Psoas muscle (tissue), 8 donors: ENCODE measurements around the gene FAM120AOS. TPM values are rescaled to one million over a fixed set of nuclear protein-coding genes. Genes with fewer than 3 reads are reported as not detected.

ENCODE experiments used
- ATAC-seq, 4 donors: fragments of 200-7000 bp; cut with Tn5 transposase; one replicate each; pipeline ENCODE4 v1.9.1; 2020; ENCODE audit warnings: moderate library complexity in 3 of 4, mild to moderate bottlenecking in 2 of 4
- DNase-seq, 2 donors: peaks; one replicate each; pipeline ENCODE4 v3.0.0-alpha.2; 2020
- H3K27ac ChIP-seq: fragments of 200-600 bp; one replicate; pipeline ENCODE4 v1.8.0; 2022
- H3K27me3 ChIP-seq, 3 donors: fragments of 200-600 bp in 1 of 3; one replicate each; pipeline versions ENCODE4 v1.6.1 to v1.8.0; 2013 to 2022; ENCODE audit warnings: low read length in 2 of 3, mild to moderate bottlenecking in 2 of 3, moderate library complexity in 1 of 3; ENCODE audit not compliant: insufficient read depth in 3 of 3
- H3K36me3 ChIP-seq, 2 donors: fragments of 200-600 bp in 1 of 2; one replicate each; pipeline versions ENCODE4 v1.6.1 to v1.8.0; 2013 to 2022; ENCODE audit warnings: low read depth in 1 of 2, mild to moderate bottlenecking in 1 of 2, moderate library complexity in 1 of 2; ENCODE audit not compliant: insufficient read depth in 1 of 2
- H3K4me1 ChIP-seq: fragments of 200-600 bp; one replicate; pipeline ENCODE4 v1.8.0; 2022
- H3K4me3 ChIP-seq: fragments of 200-600 bp; one replicate; pipeline ENCODE4 v1.8.0; 2022; ENCODE audit warnings: mild to moderate bottlenecking
- H3K9me3 ChIP-seq: fragments of 200-600 bp; one replicate; pipeline ENCODE4 v1.8.0; 2022
- CTCF ChIP-seq: fragments of 200-600 bp; IDR thresholded peaks from one replicate; pipeline ENCODE4 v1.8.0; 2022; ENCODE audit warnings: antibody characterized with exemption
- WGBS, 3 donors: extraction: QIAGEN DNeasy Blood & Tissue Kit; methylation state at CpG; one replicate each; pipeline versions ENCODE4 v1.1.6 to v1.1.7; 2013; 5-methylcytosine and 5-hydroxymethylcytosine counted together
- intact Hi-C, 2 donors: fragments of 100-400 bp; cut with DNase I; formaldehyde crosslinking; loops; one replicate each; pipeline versions ENCODE4 v1.11.0 to v1.14.2; 2022
- polyA plus RNA-seq, 3 donors: library from polyadenylated mRNA; stranded (reverse); fragments of 200-250 nt; gene quantifications; one replicate each; pipeline ENCODE4 v1.2.3, GENCODE V29; 2013
- total RNA-seq, 4 donors: library from RNA; stranded (reverse); fragmentation: NEBNext Ultra II Directional in 2 of 4; extraction: Animal tissue kit (Norgen Biotek cat#: 25700) in 2 of 4; gene quantifications; one replicate each; pipeline versions ENCODE4 v1.2.1 to v1.2.4, GENCODE V29; 2021 to 2023
- donor health status: healthy with polysubstance abuse.
- donor health status: DM: no; HTN: no; CAD: no; lungs with moderate emphysema.
- donor health status: Bipolar disorder and iron deficiency.
- donor health status: healthy.
- donor health status: DM: yes; HTN: yes; CAD: no.
- donor health status: DM: no; HTN: no; CAD: no.
- donor health status: DM: no; HTN: no; CAD: no.
- donor health status: DM: yes; HTN: yes; CAD: no.

FAM120AOS gene
- total and polyA plus RNA-seq, 7 donors: 21.4 to 39.4 (median 29.0) TPM

- TF ChIP-seq CTCF: no peak
- DNase-seq (no peak), ATAC-seq (no peak)
- intact Hi-C loops: no loop called here
- Histone ChIP-seq H3K4me3 (no peak overlapping the region), H3K36me3 (peaks cover 0 to 14% of the 10 kb centered on the region in 2 donors), H3K27ac (no peak overlapping the region), H3K27me3 (no peaks in the 10 kb centered on the region), H3K4me1 (peaks cover 33% of the 10 kb centered on the region), H3K9me3 (no peaks in the 10 kb centered on the region)
- 47 to 64% (median 57%) methylated on average over 2 of the region's 2 CpGs for whole genome bisulfite sequencing, 3 donors
Observed at GRCh38 chr9:93477397-93477796, 24.0 kb upstream of the FAM120AOS start.

GRCh38 chr9:93476924-93477323 lies 23.5 kb upstream of the FAM120AOS start:
- intact Hi-C loops: no loop called here
- WGBS, 3 donors: 90 to 93% (median 91%) methylated on average over 4 of the region's 4 CpGs

GRCh38 chr9:93475856-93476255 lies 22.5 kb upstream of the FAM120AOS start:
- WGBS, 3 donors: 67 to 72% (median 70%) methylated on average over 3 of the region's 3 CpGs
- peaks cover 31% of the 10 kb centered on the region for H3K4me1 ChIP-seq
- TF ChIP-seq CTCF: no peak

More at GRCh38 chr9:93476924-93477323, 23.5 kb upstream of the FAM120AOS start:
- H3K4me1 ChIP-seq: peaks cover 33% of the 10 kb centered on the region
- no peak overlapping the region for H3K4me3 ChIP-seq
- H3K9me3 ChIP-seq: no peaks in the 10 kb centered on the region
- ATAC-seq (no peak), DNase-seq (no peak)
- H3K36me3 ChIP-seq: peaks cover 0 to 14% of the 10 kb centered on the region in 2 donors
- H3K27ac ChIP-seq: no peak overlapping the region
- no peak for TF ChIP-seq CTCF
- no peaks in the 10 kb centered on the region for H3K27me3 ChIP-seq

GRCh38 chr9:93475108-93475507 lies 21.7 kb upstream of the FAM120AOS start:
- Histone ChIP-seq H3K27ac (no peak overlapping the region), H3K4me3 (no peak overlapping the region), H3K36me3 (peaks cover 0 to 23% of the 10 kb centered on the region in 2 donors), H3K9me3 (no peaks in the 10 kb centered on the region), H3K27me3 (no peaks in the 10 kb centered on the region), H3K4me1 (peaks cover 27% of the 10 kb centered on the region)
- WGBS, 3 donors: 94 to 98% (median 96%) methylated on average over 3 of the region's 3 CpGs
- TF ChIP-seq CTCF: no peak
- no peak for DNase-seq
- no peak for ATAC-seq
- intact Hi-C loops: no loop called here

More at GRCh38 chr9:93475856-93476255, 22.5 kb upstream of the FAM120AOS start:
- Histone ChIP-seq H3K27me3 (no peaks in the 10 kb centered on the region), H3K36me3 (peaks cover 0 to 23% of the 10 kb centered on the region in 2 donors), H3K27ac (no peak overlapping the region), H3K9me3 (no peaks in the 10 kb centered on the region), H3K4me3 (no peak overlapping the region)
- intact Hi-C loops: no loop called here
- ATAC-seq (no peak), DNase-seq (no peak)

GRCh38 chr9:93473411-93473810 lies 20.0 kb upstream of the FAM120AOS start:
- H3K36me3 ChIP-seq: peaks cover 0 to 19% of the 10 kb centered on the region in 2 donors
- no peak overlapping the region for H3K4me3 ChIP-seq
- H3K27me3 ChIP-seq: no peaks in the 10 kb centered on the region
- no peak for TF ChIP-seq CTCF
- no peak for DNase-seq
- WGBS, 3 donors: 84 to 92% (median 87%) methylated on average over 5 of the region's 5 CpGs
- H3K9me3 ChIP-seq: no peaks in the 10 kb centered on the region
- H3K4me1 ChIP-seq: peaks cover 35% of the 10 kb centered on the region
- intact Hi-C loops: no loop called here
- H3K27ac ChIP-seq: no peak overlapping the region
- ATAC-seq: no peak
